Right lobe of liver (tissue), 6 donors: ENCODE measurements around the gene NGFR. TPM values are rescaled to one million over a fixed set of nuclear protein-coding genes. Genes with fewer than 3 reads are reported as not detected.
A peak's percentile ranks its signal among the peaks of the same experiment; 100 is the strongest.

Source experiments
- ATAC-seq, 4 donors: fragments of 200-7000 bp; cut with Tn5 transposase; one replicate each; pipeline ENCODE4 v1.9.1; 2020; ENCODE audit warnings: mild to moderate bottlenecking in 4 of 4, moderate library complexity in 4 of 4
- DNase-seq, 3 donors: peaks; one replicate each; pipeline ENCODE4 v3.0.0-alpha.2; 2020
- H3K27ac ChIP-seq, 3 donors: fragments of 200-600 bp; one replicate each; pipeline ENCODE4 v1.8.0; 2022
- H3K27me3 ChIP-seq, 2 donors: fragments of 200-600 bp; one replicate each; pipeline ENCODE4 v1.8.0; 2022
- H3K36me3 ChIP-seq, 4 donors: fragments of 200-600 bp; sonication (generic) in 1 of 4; one replicate each; pipeline versions ENCODE4 v1.5.1 to v1.8.0; 2017 to 2022; ENCODE audit warnings: control low read depth in 1 of 4
- H3K4me1 ChIP-seq, 4 donors: fragments of 200-600 bp; sonication (generic) in 1 of 4; one replicate each; pipeline versions ENCODE4 v1.5.1 to v1.8.0; 2017 to 2022; ENCODE audit warnings: control low read depth in 1 of 4
- H3K4me3 ChIP-seq, 3 donors: fragments of 200-600 bp; one replicate each; pipeline ENCODE4 v1.8.0; 2022
- H3K9me3 ChIP-seq, 4 donors: fragments of 200-600 bp; sonication (generic) in 1 of 4; one replicate each; pipeline versions ENCODE4 v1.5.1 to v1.8.0; 2017 to 2022; ENCODE audit warnings: control low read depth in 1 of 4
- POLR2A ChIP-seq: fragments of 450-650 bp; IDR thresholded peaks from one replicate; pipeline ENCODE4 v1.6.1; 2017; ENCODE audit warnings: antibody characterized with exemption, mild to moderate bottlenecking
- WGBS: methylation state at CpG from one replicate; pipeline ENCODE4 v1.1.6; 2018; ENCODE audit warnings: low coverage, low lambda C conversion rate; ENCODE audit not compliant: insufficient coverage; ENCODE audit errors: missing lambda C conversion rate; 5-methylcytosine and 5-hydroxymethylcytosine counted together
- intact Hi-C, 2 donors: fragments of 100-400 bp; cut with DNase I; formaldehyde crosslinking; loops; one replicate each; pipeline versions ENCODE4 v1.11.2 to v1.14.1; 2022
- total RNA-seq, 6 experiments: library from RNA; depleted of rRNA in 2 of 6; stranded (reverse); fragments of >200 nt in 2 of 6; fragmentation: NEBNext Ultra II Directional in 3 of 6; extraction: Animal tissue kit (Norgen Biotek cat#: 25700) in 3 of 6; gene quantifications; one replicate each; pipeline versions ENCODE4 v1.1.0 to v1.2.4, GENCODE V29; 2016 to 2023
- TF ChIP-seq, protein P1 (sequence below), 4 donors: fragments of 200-600 bp in 3 of 4; fragments of 450-650 bp in 1 of 4; IDR thresholded peaks; one replicate each; pipeline versions ENCODE4 v1.5.1 to v1.8.0; 2016 to 2022; ENCODE audit warnings: antibody characterized with exemption in 4 of 4, mild to moderate bottlenecking in 2 of 4
- donor health status: DM: no; HTN: yes; CAD: no.
- donor health status: DM: no; HTN: no; CAD: no.
- donor health status: DM: no; HTN: no; CAD: no.
- donor health status: DM: no; HTN: yes; CAD: no.
- donor health status: DM: no; HTN: yes; CAD: no.

NGFR gene
- total RNA-seq, 6 experiments from 2014 or later, result 3.1 to 9.4 (median 6.8) TPM

- no peaks in the 10 kb centered on the region for H3K27me3 ChIP-seq
- DNase-seq, result peak in 1 of 3 donors; percentile 45
- no peak overlapping the region for H3K4me3 ChIP-seq
- no peaks in the 10 kb centered on the region for H3K36me3 ChIP-seq
- no peak for ATAC-seq
- no peaks in the 10 kb centered on the region for H3K9me3 ChIP-seq
- intact Hi-C loops, result loop anchor here (5.0 to 10.0 kb wide), 4 partner anchors 50 to 247 kb away; no protein-coding TSS in a partner anchor
- peaks cover 0 to 16% (median 8%) of the 10 kb centered on the region in 4 donors for H3K4me1 ChIP-seq
- H3K27ac ChIP-seq, result no peak overlapping the region
- 85% methylated on average over 4 of the region's 27 CpGs for WGBS
- TF ChIP-seq, protein P1, sequence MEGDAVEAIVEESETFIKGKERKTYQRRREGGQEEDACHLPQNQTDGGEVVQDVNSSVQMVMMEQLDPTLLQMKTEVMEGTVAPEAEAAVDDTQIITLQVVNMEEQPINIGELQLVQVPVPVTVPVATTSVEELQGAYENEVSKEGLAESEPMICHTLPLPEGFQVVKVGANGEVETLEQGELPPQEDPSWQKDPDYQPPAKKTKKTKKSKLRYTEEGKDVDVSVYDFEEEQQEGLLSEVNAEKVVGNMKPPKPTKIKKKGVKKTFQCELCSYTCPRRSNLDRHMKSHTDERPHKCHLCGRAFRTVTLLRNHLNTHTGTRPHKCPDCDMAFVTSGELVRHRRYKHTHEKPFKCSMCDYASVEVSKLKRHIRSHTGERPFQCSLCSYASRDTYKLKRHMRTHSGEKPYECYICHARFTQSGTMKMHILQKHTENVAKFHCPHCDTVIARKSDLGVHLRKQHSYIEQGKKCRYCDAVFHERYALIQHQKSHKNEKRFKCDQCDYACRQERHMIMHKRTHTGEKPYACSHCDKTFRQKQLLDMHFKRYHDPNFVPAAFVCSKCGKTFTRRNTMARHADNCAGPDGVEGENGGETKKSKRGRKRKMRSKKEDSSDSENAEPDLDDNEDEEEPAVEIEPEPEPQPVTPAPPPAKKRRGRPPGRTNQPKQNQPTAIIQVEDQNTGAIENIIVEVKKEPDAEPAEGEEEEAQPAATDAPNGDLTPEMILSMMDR (IDR thresholded peaks at IDR 0.05), result no peak
- no peak for TF ChIP-seq POLR2A
Observed at GRCh38 chr17:49552070-49552751, 57.1 kb downstream of the NGFR start.

GRCh38 chr17:49553676-49554335, 58.7 kb downstream of the NGFR start:
- Histone ChIP-seq H3K36me3 (no peaks in the 10 kb centered on the region), H3K4me1 (peaks cover 0 to 16% (median 5%) of the 10 kb centered on the region in 4 donors), H3K4me3 (no peak overlapping the region), H3K27me3 (no peaks in the 10 kb centered on the region), H3K27ac (no peak overlapping the region), H3K9me3 (no peaks in the 10 kb centered on the region)
- intact Hi-C loops, result loop anchor here (5.0 to 10.0 kb wide), 4 partner anchors 52 to 249 kb away; no protein-coding TSS in a partner anchor
- no peak for TF ChIP-seq POLR2A
- TF ChIP-seq, protein P1 (IDR thresholded peaks at IDR 0.05), result no peak
- 54% methylated on average over 7 of the region's 8 CpGs for WGBS
- ATAC-seq, result no peak
- DNase-seq, result no peak

DNA sequence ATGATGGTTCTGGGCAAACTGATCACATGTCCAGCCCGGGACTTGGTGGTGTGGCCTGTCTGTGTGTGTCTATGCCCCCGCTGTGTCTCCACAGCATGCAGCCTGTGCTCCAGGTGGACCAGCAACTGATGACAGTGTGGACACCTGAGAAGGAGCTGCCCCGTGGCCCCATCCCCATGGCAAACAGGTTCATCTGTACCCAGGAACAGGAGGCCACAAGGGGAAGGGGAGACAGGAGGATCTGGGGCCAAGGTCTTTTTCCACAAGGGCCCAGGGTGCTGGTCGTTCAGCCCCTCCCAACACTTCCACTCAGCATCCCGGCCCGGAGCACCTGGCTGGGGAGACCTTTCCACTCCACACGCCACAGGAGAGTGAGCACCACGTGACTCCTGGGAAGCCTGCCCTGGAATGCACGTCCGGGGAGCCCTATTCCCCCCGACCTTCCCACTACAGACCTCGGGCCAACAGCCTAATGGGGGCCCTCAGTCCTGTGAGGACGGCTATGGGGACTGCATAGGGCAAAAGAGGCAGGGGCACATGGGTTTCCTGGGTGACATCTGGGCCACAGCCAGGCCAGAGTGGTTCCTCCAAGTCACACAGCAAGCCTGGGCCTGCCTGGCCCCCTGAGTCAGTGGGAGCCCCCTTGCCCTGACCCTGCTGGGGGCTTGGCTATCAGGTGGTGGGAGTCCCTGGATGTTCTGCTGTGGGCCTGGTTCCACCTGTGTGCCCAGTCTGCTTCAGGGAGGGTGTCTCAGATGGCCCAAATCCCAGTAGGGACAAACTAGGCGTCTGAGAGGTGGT, 59.8 kb downstream of the NGFR start:
- H3K36me3 ChIP-seq, result no peaks in the 10 kb centered on the region
- no peak for TF ChIP-seq POLR2A
- TF ChIP-seq, protein P1 (IDR thresholded peaks at IDR 0.05), result no peak
- DNase-seq, result peak in 1 of 3 donors; percentile 43
- H3K27ac ChIP-seq, result no peak overlapping the region
- H3K27me3 ChIP-seq, result no peaks in the 10 kb centered on the region
- no peaks in the 10 kb centered on the region for H3K9me3 ChIP-seq
- WGBS, result 80% methylated on average over 1 of the region's 14 CpGs
- peaks cover 0 to 16% (median 5%) of the 10 kb centered on the region in 4 donors for H3K4me1 ChIP-seq
- no peak for ATAC-seq
- no peak overlapping the region for H3K4me3 ChIP-seq
- intact Hi-C loops, result loop anchor here (5.0 to 10.0 kb wide), 4 partner anchors 53 to 250 kb away; no protein-coding TSS in a partner anchor

- Histone ChIP-seq H3K4me3 (no peak overlapping the region), H3K4me1 (peaks cover 0 to 16% (median 5%) of the 10 kb centered on the region in 4 donors), H3K27me3 (no peaks in the 10 kb centered on the region), H3K27ac (no peak overlapping the region), H3K9me3 (no peaks in the 10 kb centered on the region), H3K36me3 (no peaks in the 10 kb centered on the region)
- DNase-seq (peak in 1 of 3 donors; percentile 41), ATAC-seq (no peak)
- no peak for TF ChIP-seq POLR2A
- TF ChIP-seq, protein P1 (IDR thresholded peaks at IDR 0.05), result no peak
- 48% methylated on average over 7 of the region's 19 CpGs for WGBS
- intact Hi-C loops, result loop anchor here in 1 of 2 donors (10.0 kb wide), 1 partner anchor 251 kb away; no protein-coding TSS in a partner anchor
Observed at GRCh38 chr17:49555495-49556222, 60.6 kb downstream of the NGFR start.
